Measurements from ENCODE around the gene JAZF1.

JAZF1 gene

GRCh38 chr7:27958933-27959548, 221.6 kb downstream of the JAZF1 start:
- DNase-seq: no peak

- no peak for DNase-seq
Observed at GRCh38 chr7:27955596-27955995, 225.0 kb downstream of the JAZF1 start.

DNA sequence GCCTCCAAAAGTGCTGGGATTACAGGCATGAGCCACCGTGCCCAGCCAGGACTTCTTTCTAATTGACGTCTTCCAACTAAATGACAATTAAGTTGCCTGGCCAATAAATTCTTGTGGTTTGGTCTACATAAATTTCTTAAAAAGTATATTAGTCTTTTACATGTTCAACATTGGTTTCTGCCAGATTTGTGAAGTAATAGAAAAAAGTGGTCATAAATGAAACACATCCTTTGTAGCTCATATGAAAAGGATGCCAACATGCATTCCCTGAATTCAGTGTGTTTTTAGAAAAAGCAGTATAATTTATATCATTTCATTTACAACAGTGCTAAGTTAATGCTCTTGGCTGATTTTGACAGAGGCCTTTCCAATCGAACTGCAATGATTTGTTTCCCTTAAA, 225.6 kb downstream of the JAZF1 start:
- DNase-seq: no peak

GRCh38 chr7:27953777-27954176, 226.8 kb downstream of the JAZF1 start:
- DNase-seq: no peak

GRCh38 chr7:27953361-27953760, 227.2 kb downstream of the JAZF1 start:
- DNase-seq: no peak

GRCh38 chr7:27952456-27953285, 227.9 kb downstream of the JAZF1 start:
- no peak for DNase-seq

DNA sequence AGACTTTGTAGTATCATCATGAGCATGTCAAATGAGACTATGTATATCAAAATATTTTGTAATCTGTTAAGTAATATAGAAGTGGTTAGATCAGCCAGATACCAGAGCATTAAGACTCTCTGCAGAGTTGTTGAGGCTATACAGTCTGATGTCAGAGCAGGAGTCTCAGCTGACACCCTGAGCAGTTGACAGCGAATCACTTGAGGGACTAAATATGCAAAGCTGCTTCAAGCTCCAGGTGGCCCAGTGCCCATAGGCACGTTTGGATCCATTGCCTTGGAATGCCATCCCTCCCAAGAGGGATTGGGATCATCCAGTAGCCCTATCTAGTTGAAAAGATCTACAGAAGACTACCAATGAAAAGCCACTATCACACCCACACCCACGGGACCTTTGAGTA, 230.5 kb downstream of the JAZF1 start:
- no peak for DNase-seq

GRCh38 chr7:27948861-27949260, 231.7 kb downstream of the JAZF1 start:
- DNase-seq: no peak

DNA sequence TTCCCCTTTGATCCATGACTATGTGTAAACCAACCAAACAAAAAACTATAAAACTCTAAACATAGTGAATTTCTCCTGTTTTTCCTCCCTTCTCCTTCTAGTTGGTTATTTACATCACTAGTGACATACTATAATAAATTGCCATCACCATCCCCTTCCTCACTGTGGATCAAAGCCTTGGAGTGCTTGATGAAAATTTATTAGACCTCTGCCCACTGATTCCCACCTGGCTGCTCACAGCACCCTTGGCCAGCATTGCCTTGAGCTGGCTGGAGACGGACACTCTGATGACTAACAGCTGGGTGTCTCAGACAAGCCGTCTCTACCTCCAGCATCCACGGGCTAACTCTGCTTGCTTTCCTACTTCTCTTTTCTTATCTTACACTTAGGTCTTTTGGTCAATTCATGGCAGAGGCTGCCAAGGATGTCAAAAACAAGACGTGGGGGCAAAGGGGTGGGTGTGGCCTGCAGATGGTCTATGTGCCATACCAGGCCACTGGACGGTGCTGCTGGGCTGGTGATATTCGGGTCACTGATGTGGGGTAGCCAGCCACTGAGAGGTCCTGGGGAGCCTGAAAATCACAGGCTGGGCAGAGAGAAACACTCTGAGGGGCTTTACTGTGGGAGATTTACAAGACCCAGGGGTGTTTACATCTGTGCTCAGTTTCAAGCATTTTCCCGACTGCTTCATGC, 232.9 kb downstream of the JAZF1 start:
- no peak for DNase-seq

- no peak for DNase-seq
Observed at GRCh38 chr7:27946351-27946750, 234.2 kb downstream of the JAZF1 start.

- no peak for DNase-seq
Observed at GRCh38 chr7:27945058-27945795, 235.4 kb downstream of the JAZF1 start.

GRCh38 chr7:27944643-27945042, 236.0 kb downstream of the JAZF1 start:
- DNase-seq: no peak

GRCh38 chr7:27943241-27943640, 237.4 kb downstream of the JAZF1 start:
- no peak for DNase-seq

GRCh38 chr7:27942711-27943110, 237.9 kb downstream of the JAZF1 start:
- no peak for DNase-seq

DNA sequence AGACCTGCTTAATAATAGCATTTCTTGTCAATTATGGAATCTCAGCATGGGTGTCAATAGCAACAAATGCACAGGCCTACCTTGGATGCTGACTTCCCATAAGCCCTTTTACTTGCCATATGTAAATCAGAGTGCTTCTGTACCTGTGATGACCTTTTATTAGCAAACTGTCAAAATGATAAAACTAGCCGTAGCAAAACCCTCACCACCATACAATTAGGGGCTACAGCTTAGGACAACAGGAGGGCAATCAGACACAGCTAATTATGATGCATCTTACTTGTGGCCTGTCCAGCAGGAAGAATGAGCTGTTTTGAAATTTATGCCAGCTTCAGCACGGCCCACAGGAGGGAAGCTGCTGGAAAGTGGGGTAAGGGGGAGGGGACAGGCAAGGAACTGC, 239.1 kb downstream of the JAZF1 start:
- no peak for DNase-seq

GRCh38 chr7:27940341-27940740, 240.3 kb downstream of the JAZF1 start:
- DNase-seq: no peak

DNA sequence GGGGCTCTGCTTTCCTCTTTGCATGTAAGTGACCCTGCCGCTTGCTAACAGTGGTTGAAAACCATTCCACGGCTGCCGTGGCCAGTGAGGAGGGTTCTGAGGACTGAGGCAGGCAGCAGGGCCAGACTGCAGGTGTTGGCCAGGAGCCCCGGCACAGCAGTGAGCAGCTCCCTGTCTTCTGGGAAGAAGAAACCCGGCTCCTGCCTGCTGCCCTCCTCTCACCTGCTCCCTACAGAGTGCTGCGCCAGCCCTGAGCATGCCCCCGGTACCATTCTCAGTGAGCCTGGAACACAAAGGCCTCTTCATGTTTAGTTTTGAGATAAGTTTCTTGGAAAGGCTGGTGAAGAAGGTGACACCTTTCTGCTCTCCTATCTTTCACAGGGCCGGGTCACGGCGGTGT, 240.7 kb downstream of the JAZF1 start:
- no peak for DNase-seq

DNA sequence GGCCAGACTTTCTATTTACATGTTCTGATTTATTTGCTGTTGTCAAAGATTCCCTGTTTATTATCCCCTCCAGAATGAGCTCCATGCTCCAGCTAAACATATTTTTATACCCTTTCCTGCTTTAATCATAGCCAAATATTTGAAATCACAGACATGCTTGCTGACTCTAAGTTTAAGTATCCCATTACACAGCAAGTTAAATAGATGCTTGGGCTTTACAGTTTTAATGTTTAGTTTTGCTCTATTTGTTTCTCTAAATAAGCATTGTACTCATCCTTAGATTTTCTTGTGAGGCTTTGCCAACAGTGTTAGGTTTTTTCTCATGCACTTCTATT, 243.9 kb downstream of the JAZF1 start:
- no peak for DNase-seq

- DNase-seq: no peak
Observed at GRCh38 chr7:27936047-27936767, 244.4 kb downstream of the JAZF1 start.

DNA sequence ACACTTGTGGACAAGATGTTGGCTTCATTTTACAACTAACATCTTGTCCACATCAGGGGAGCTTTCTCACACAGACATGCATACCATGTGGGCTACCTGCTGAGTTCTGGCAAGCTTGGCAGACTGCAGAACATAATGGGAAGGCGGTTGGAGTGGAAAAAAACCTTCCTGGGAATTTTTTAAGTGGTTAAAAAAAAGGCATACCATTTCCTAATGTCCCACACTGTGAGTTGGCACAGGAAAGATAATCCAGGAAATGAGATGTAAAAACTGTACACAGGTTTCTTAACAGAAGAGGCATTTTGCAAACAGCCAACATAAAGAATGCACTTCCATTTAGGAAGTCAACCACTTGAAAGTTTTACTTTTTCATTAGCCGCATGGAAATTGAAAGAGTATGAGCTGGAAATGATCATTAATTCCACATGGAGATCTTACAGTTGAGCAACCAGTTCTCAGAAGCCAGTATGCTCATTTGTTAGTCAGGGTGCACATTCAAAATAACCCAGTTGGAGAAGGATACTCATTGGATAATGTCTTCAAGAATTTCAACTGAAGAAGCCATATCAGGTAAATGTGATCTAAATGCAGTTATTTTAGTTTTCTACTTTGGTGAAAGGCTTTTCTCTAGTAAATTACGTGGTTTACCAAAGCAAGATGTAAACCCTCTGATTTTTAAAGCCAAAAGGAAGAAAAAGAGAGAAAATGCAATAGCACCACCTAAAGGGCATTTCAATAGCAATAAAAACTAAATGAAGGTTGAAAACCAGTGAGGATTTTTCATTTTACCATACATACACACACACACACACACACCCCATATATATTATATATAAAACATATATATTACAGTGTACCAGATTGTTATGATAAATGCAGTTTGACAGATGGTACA, 246.7 kb downstream of the JAZF1 start:
- DNase-seq: no peak

GRCh38 chr7:27930910-27931476, 249.6 kb downstream of the JAZF1 start:
- DNase-seq: no peak
